NCI-H524 (cell line): ENCODE data around the gene ZNF564.
A peak's percentile ranks its signal among the peaks of the same experiment; 100 is the strongest.
"Not testable (repeated sequence)": the region's sequence is repeated elsewhere in the genome, so short reads cannot be mapped to it uniquely, and the experiment has no call there.

Experiments used
- DNase-seq, 2 experiments: peaks; one replicate each; lab custom pipeline; 2025; lab: John Stamatoyannopoulos, UW

ZNF564 gene

GRCh38 chr19:12496480-12496879 is 54.8 kb downstream of the ZNF564 start:
- no peak for DNase-seq

GRCh38 chr19:12495002-12495802 is 56.1 kb downstream of the ZNF564 start:
- DNase-seq, result peak; percentile 94 to 97

- no peak for DNase-seq
Measured at GRCh38 chr19:12494260-12494860, 56.9 kb downstream of the ZNF564 start.

GRCh38 chr19:12486265-12486783 is 65.0 kb downstream of the ZNF564 start:
- not testable (repeated sequence) for DNase-seq

GRCh38 chr19:12485571-12485970 is 65.7 kb downstream of the ZNF564 start:
- DNase-seq, result no peak

GRCh38 chr19:12485052-12485416 is 66.2 kb downstream of the ZNF564 start:
- no peak for DNase-seq

- peak; percentile 95 for DNase-seq
Measured at GRCh38 chr19:12484371-12485051, 66.8 kb downstream of the ZNF564 start, which contains the start of gene ZNF709. TSS of gene ZNF709 (minus strand) at chr19:12484816. CDS start at chr19:12484657, 159 bp downstream.

- DNase-seq, result no peak
Measured at GRCh38 chr19:12484011-12484370, 67.3 kb downstream of the ZNF564 start.

- no peak for DNase-seq
Measured at GRCh38 chr19:12482509-12482886, 68.8 kb downstream of the ZNF564 start.

GRCh38 chr19:12481781-12482508 is 69.3 kb downstream of the ZNF564 start:
- no peak for DNase-seq

- DNase-seq, result no peak
Measured at GRCh38 chr19:12478234-12478941, 72.9 kb downstream of the ZNF564 start.
